CD14-positive monocyte (primary cell): ENCODE results near the gene TDP2. TPM values are rescaled to one million over a fixed set of nuclear protein-coding genes. Genes with fewer than 3 reads are reported as not detected.

Source experiments
- DNase-seq, 3 donors: peaks; one replicate each; pipeline ENCODE4 v3.0.0-alpha.2; 2011 to 2022
- H2AFZ ChIP-seq: 2 replicates; pipeline ENCODE4 v1.6.0; 2012; ENCODE audit warnings: mild to moderate bottlenecking, low read depth, low read length, inconsistent platforms; ENCODE audit not compliant: insufficient read depth, poor library complexity, severe bottlenecking
- H3K27ac ChIP-seq, 2 donors: 1 replicate in 1 of 2; 2 replicates in 1 of 2; pipeline ENCODE4 v1.5.1; 2012 to 2013; ENCODE audit warnings: low read length in 2 of 2, control low read depth in 1 of 2, inconsistent platforms in 1 of 2, low read depth in 1 of 2, mild to moderate bottlenecking in 1 of 2
- H3K27me3 ChIP-seq, 2 donors: one replicate each; pipeline versions ENCODE4 v1.6.0 to v1.6.1; 2011 to 2013; ENCODE audit warnings: low read length in 2 of 2; ENCODE audit not compliant: control insufficient read depth in 2 of 2, insufficient read depth in 2 of 2
- H3K36me3 ChIP-seq, 2 donors: replicated peaks in 1 of 2; 1 replicate in 1 of 2; 2 replicates in 1 of 2; pipeline versions ENCODE4 v1.5.1 to v1.6.1; 2012 to 2013; ENCODE audit warnings: low read length in 2 of 2, control low read depth in 1 of 2, inconsistent platforms in 1 of 2, mild to moderate bottlenecking in 1 of 2; ENCODE audit not compliant: insufficient read depth in 2 of 2, control insufficient read depth in 1 of 2
- H3K4me1 ChIP-seq, 2 donors: 1 replicate in 1 of 2; 2 replicates in 1 of 2; pipeline versions ENCODE4 v1.5.1 to v1.6.1; 2012 to 2013; ENCODE audit warnings: low read length in 2 of 2, control low read depth in 1 of 2, inconsistent platforms in 1 of 2, mild to moderate bottlenecking in 1 of 2, moderate library complexity in 1 of 2; ENCODE audit not compliant: insufficient read depth in 2 of 2, control insufficient read depth in 1 of 2
- H3K4me2 ChIP-seq: replicated peaks from 2 replicates; pipeline ENCODE3; 2012; ENCODE audit warnings: low read length, moderate library complexity, mild to moderate bottlenecking; ENCODE audit not compliant: poor library complexity, severe bottlenecking; ENCODE audit errors: extremely low read depth
- H3K4me3 ChIP-seq, 3 experiments: fragments of 200-600 bp in 1 of 3; sonication (generic) in 1 of 3; replicated peaks in 1 of 3; 1 replicate in 2 of 3; 2 replicates in 1 of 3; pipeline ENCODE4 v1.5.1; 2011 to 2013; ENCODE audit warnings: low read length in 3 of 3, mild to moderate bottlenecking in 3 of 3, control low read depth in 2 of 3, low read depth in 2 of 3, inconsistent platforms in 1 of 3, moderate library complexity in 1 of 3
- H3K79me2 ChIP-seq: 2 replicates; pipeline ENCODE4 v1.6.0; 2012; ENCODE audit warnings: mild to moderate bottlenecking, control low read depth, inconsistent platforms, low read length, moderate library complexity; ENCODE audit not compliant: insufficient read depth
- H3K9ac ChIP-seq: 2 replicates; pipeline ENCODE4 v1.6.0; 2017; ENCODE audit warnings: low read length, mild to moderate bottlenecking; ENCODE audit not compliant: insufficient read depth, poor library complexity, severe bottlenecking
- H3K9me3 ChIP-seq, 2 donors: replicated peaks in 1 of 2; 1 replicate in 1 of 2; 2 replicates in 1 of 2; pipeline versions ENCODE4 v1.5.1 to v1.6.1; 2012 to 2013; ENCODE audit warnings: low read length in 2 of 2, control low read depth in 1 of 2; ENCODE audit not compliant: control insufficient read depth in 1 of 2, insufficient read depth in 1 of 2
- H4K20me1 ChIP-seq: 2 replicates; pipeline ENCODE4 v1.6.0; 2012; ENCODE audit warnings: mild to moderate bottlenecking, low read length, control low read depth, moderate library complexity; ENCODE audit not compliant: insufficient read depth
- H3K27ac Mint-ChIP-seq, 7 donors: one replicate each; pipeline ENCODE4 v1.8.0; 2020; ENCODE audit warnings: mild to moderate bottlenecking in 7 of 7, mixed read lengths in 7 of 7, moderate library complexity in 6 of 7, inconsistent platforms in 2 of 7
- H3K27me3 Mint-ChIP-seq, 3 donors: one replicate each; pipeline ENCODE4 v1.8.0; 2021 to 2022; ENCODE audit warnings: low read depth in 3 of 3, mild to moderate bottlenecking in 3 of 3, mixed read lengths in 3 of 3, moderate library complexity in 3 of 3, inconsistent platforms in 1 of 3
- H3K36me3 Mint-ChIP-seq, 2 donors: one replicate each; pipeline ENCODE4 v1.8.0; 2020; ENCODE audit warnings: mixed read lengths in 2 of 2, inconsistent platforms in 1 of 2, mild to moderate bottlenecking in 1 of 2
- H3K4me1 Mint-ChIP-seq: one replicate; pipeline ENCODE4 v1.8.0; 2020; ENCODE audit warnings: mild to moderate bottlenecking, mixed read lengths
- H3K4me3 Mint-ChIP-seq, 2 donors: one replicate each; pipeline ENCODE4 v1.8.0; 2020; ENCODE audit warnings: mild to moderate bottlenecking in 2 of 2, mixed read lengths in 2 of 2, moderate library complexity in 1 of 2
- H3K9me3 Mint-ChIP-seq, 7 donors: one replicate each; pipeline ENCODE4 v1.8.0; 2020 to 2022; ENCODE audit warnings: mixed read lengths in 7 of 7, mild to moderate bottlenecking in 6 of 7, moderate library complexity in 6 of 7, inconsistent platforms in 2 of 7
- WGBS: methylation state at CpG from one replicate; pipeline ENCODE4 v1.1.5; 2013; ENCODE audit warnings: missing lambda C conversion rate; ENCODE audit not compliant: insufficient coverage; 5-methylcytosine and 5-hydroxymethylcytosine counted together
- intact Hi-C, 2 donors: fragments of 100-400 bp; cut with micrococcal nuclease; formaldehyde crosslinking; loops; one replicate each; pipeline versions ENCODE4 v1.15.0 to v1.15.1; 2023
- polyA plus RNA-seq, 3 donors: library from polyadenylated mRNA; depleted of rRNA in 1 of 3; unstranded in 2 of 3; stranded (reverse) in 1 of 3; fragments of 300-500 nt in 2 of 3; fragments of >200 nt in 1 of 3; fragmentation: Illumina TruSeq in 2 of 3; gene quantifications; 1 replicate in 2 of 3; 2 replicates in 1 of 3; pipeline ENCODE4 v1.2.3, GENCODE V29; 2012 to 2021
- TF ChIP-seq, protein P1 (sequence below): fragments of 200-600 bp; IDR thresholded peaks from one replicate; pipeline ENCODE4 v1.8.0; 2022; ENCODE audit warnings: antibody characterized with exemption, mild to moderate bottlenecking

TDP2 gene
- polyA plus RNA-seq, 3 donors, result 21.0 to 24.2 (median 21.8) TPM

DNA sequence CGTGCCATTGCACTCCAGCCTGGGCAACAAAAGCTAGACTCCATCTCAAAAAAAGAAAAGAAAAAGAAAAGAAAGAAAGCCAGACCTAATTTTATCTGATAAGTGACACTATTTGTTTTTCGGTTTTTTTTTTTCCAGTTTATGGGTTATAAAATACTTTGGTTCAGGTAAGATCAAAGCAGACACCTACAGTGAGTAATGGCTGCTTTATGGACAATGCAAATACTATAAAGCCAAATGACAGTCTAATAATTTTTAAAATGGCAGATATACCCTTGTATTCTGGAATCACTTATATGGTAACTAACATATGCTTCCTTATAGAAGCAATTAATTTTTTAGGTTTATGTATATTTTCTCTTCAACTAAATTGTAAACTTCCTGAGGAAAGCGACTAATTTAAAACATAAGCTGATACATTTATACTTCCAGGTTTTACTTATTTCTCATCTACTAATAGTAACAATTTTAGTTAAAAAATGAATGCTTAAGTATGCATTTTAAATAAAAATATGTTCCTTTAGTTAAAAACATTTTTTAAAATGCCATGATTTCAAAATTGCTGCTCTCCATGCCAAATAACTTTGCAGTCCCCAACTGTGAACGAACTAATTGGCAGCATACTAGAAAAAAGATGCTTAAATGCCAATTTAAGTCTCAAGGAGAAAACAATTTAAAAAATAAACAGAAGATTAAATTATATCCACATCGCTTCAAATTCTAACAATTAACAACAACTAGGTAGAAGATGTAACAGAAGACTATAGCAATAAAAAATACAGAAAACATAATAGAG lies 59.2 kb downstream of the TDP2 start:
- no peak overlapping the region for H3K4me3 ChIP-seq
- no peak overlapping the region for H3K27ac Mint-ChIP-seq
- no peaks in the 10 kb centered on the region for H3K27me3 ChIP-seq
- H4K20me1 ChIP-seq, result no peaks in the 10 kb centered on the region
- peaks cover 0 to 1% (median 0%) of the 10 kb centered on the region in 7 donors for H3K9me3 Mint-ChIP-seq
- H3K4me1 ChIP-seq, result no peaks in the 10 kb centered on the region
- no peaks in the 10 kb centered on the region for H3K36me3 ChIP-seq
- H3K4me1 Mint-ChIP-seq, result peaks cover 4% of the 10 kb centered on the region
- TF ChIP-seq, protein P1, sequence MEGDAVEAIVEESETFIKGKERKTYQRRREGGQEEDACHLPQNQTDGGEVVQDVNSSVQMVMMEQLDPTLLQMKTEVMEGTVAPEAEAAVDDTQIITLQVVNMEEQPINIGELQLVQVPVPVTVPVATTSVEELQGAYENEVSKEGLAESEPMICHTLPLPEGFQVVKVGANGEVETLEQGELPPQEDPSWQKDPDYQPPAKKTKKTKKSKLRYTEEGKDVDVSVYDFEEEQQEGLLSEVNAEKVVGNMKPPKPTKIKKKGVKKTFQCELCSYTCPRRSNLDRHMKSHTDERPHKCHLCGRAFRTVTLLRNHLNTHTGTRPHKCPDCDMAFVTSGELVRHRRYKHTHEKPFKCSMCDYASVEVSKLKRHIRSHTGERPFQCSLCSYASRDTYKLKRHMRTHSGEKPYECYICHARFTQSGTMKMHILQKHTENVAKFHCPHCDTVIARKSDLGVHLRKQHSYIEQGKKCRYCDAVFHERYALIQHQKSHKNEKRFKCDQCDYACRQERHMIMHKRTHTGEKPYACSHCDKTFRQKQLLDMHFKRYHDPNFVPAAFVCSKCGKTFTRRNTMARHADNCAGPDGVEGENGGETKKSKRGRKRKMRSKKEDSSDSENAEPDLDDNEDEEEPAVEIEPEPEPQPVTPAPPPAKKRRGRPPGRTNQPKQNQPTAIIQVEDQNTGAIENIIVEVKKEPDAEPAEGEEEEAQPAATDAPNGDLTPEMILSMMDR, result no peak
- H3K9me3 ChIP-seq, result no peaks in the 10 kb centered on the region
- whole genome bisulfite sequencing, result no CpG with 5 or more reads among the region's 5 CpGs
- H3K79me2 ChIP-seq, result no peaks in the 10 kb centered on the region
- H3K36me3 Mint-ChIP-seq, result no peaks in the 10 kb centered on the region
- H3K27ac ChIP-seq, result no peak overlapping the region
- peaks cover 0 to 5% (median 0%) of the 10 kb centered on the region in 3 donors for H3K27me3 Mint-ChIP-seq
- no peak for DNase-seq
- no peak overlapping the region for H3K4me3 Mint-ChIP-seq
- intact Hi-C loops, result no loop called here
- H3K9ac ChIP-seq, result no peak overlapping the region
- H3K4me2 ChIP-seq, result no peak overlapping the region
- H2AFZ ChIP-seq, result no peak overlapping the region

DNA sequence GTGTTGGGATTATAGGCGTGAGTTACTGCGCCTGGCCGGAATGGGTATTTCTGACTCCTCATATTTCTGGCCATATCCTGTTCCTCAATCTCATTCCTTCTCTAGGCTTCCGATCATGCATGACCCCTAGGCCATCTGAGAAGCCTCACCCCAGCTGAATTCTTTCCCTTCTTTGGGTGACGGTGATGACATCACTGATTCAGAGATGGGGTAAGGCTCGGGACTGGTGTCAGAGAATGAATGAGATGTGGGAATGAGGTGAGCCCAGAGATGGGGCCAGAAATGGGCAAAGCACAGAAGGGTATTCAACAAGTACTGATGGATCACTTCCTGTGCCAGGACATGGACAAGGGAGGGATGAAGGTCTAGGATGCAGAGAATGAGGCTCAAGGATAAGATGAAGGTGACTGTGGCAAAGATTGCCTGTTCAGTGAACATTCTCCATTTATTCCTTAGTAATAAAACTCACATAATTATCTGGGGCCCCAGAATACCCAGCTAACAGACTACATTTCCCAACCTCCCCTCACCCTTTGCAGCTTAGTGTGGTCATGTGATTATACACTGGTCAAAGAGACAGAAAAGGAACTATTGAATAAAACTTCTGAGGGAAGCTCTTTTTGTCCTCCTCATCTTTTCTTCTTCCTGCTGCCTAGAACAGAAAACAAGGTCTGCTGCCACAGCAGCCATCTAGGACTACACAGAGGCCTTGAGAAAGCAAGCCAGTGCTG lies 60.3 kb downstream of the TDP2 start:
- H2AFZ ChIP-seq, result peak overlapping the region; percentile 59
- Mint-ChIP-seq H3K9me3 (peaks cover 0 to 1% (median 0%) of the 10 kb centered on the region in 7 donors), H3K27me3 (no peaks in the 10 kb centered on the region), H3K27ac (peak overlapping the region in 1 of 7 donors; percentile 41), H3K4me1 (peaks cover 4% of the 10 kb centered on the region), H3K4me3 (no peak overlapping the region), H3K36me3 (no peaks in the 10 kb centered on the region)
- no peaks in the 10 kb centered on the region for H3K9me3 ChIP-seq
- no peaks in the 10 kb centered on the region for H3K27me3 ChIP-seq
- H3K27ac ChIP-seq, result no peak overlapping the region
- WGBS, result 100% methylated on average over 1 of the region's 6 CpGs
- TF ChIP-seq, protein P1, result no peak
- no peaks in the 10 kb centered on the region for H3K36me3 ChIP-seq
- intact Hi-C loops, result no loop called here
- no peak for DNase-seq
- no peak overlapping the region for H3K4me3 ChIP-seq
- H3K79me2 ChIP-seq, result no peaks in the 10 kb centered on the region
- H4K20me1 ChIP-seq, result no peaks in the 10 kb centered on the region
- no peak overlapping the region for H3K9ac ChIP-seq
- no peaks in the 10 kb centered on the region for H3K4me1 ChIP-seq
- H3K4me2 ChIP-seq, result no peak overlapping the region
